Amniotic stem cell (primary cell): ENCODE measurements around the gene APOC1.
"Not testable (repeated sequence)": the region's sequence is repeated elsewhere in the genome, so short reads cannot be mapped to it uniquely, and the experiment has no call there.

Experiments used
- DNase-seq: peaks from one replicate; lab custom pipeline; 2025; lab: John Stamatoyannopoulos, UW

APOC1 gene

DNA sequence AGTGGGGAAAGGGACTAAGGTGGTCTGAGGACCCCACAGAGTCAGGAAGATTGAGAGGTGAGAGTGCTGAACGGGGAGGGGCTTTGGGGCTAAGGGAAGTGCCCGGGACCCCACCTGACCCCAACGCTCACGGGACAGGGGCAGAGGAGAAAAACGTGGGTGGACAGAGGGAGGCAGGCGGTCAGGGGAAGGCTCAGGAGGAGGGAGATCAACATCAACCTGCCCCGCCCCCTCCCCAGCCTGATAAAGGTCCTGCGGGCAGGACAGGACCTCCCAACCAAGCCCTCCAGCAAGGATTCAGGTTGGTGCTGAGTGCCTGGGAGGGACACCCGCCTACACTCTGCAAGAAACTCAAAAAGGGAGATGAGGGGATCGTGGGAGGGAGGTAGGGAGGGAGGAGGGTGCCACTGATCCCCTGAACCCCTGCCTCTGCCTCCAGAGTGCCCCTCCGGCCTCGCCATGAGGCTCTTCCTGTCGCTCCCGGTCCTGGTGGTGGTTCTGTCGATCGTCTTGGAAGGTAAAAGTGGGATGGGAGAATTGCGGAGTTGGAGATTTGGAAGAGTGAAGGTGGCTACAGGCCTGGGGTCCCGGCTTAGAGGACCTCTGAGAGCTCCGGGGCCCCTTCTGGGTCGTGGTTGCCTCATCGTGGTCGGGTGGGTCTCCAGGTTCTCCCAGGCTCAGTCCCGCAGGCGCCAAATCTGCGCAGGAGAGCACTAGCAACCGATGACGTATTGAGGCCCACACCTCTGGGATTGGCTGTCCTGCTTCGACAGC is at the start of gene APOC1:
APOC1 (plus strand) TSS at position 176 of the 774 bp plus-strand sequence; CDS start at position 460, 284 bp downstream.
- peak; percentile 68 for DNase-seq

DNA sequence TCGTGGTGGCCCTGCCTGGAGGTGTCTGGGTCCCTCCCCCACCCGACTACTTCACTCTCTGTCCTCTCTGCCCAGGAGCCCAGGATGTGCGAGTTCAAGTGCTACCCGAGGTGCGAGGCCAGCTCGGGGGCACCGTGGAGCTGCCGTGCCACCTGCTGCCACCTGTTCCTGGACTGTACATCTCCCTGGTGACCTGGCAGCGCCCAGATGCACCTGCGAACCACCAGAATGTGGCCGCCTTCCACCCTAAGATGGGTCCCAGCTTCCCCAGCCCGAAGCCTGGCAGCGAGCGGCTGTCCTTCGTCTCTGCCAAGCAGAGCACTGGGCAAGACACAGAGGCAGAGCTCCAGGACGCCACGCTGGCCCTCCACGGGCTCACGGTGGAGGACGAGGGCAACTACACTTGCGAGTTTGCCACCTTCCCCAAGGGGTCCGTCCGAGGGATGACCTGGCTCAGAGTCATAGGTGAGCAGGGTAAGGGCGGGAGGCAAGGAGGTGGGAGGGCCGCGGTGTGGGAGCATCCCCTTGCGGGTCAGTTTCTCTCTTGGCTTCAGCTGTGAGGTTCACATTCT is 49.1 kb upstream of the APOC1 start:
- no peak for DNase-seq

DNA sequence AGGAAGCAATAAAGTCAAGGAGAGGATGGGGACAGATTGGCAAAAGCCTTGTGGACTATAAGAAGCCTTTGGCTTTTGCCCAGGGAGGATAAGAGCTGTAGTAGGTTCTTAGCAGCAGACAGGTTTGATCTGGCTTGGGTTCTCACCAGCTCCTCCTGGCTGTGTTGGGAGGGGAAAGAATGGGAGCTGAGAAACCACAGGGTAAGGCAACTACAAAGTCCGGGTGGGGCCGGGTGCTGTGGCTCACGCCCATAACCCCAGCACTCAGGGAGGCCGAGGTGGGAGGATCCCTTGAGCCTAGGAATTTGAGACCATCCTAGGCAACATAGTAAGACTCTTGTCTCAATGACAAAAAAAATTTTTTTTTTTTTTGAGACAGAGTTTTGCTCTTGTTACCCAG is 47.7 kb upstream of the APOC1 start:
- no peak for DNase-seq

DNA sequence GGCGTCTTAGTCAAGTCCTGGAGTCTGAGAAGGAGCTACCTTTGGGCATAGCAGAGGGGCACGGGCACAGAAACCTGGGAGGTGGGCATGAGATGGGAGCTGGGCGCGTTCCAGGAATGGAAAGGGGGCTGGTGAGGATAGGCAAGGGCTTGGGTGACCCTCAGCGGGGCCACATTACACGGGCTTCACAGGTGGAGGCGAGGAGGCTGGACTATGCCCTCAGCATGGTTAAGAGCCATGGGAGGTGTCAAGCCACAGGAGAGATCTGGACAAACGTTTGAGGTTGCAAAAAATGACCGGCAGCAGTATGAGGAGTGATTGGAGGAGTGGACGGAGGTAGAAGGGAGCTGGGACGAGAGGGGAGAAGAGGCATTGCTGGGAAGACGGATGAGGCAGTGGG is 46.8 kb upstream of the APOC1 start:
- no peak for DNase-seq

DNA sequence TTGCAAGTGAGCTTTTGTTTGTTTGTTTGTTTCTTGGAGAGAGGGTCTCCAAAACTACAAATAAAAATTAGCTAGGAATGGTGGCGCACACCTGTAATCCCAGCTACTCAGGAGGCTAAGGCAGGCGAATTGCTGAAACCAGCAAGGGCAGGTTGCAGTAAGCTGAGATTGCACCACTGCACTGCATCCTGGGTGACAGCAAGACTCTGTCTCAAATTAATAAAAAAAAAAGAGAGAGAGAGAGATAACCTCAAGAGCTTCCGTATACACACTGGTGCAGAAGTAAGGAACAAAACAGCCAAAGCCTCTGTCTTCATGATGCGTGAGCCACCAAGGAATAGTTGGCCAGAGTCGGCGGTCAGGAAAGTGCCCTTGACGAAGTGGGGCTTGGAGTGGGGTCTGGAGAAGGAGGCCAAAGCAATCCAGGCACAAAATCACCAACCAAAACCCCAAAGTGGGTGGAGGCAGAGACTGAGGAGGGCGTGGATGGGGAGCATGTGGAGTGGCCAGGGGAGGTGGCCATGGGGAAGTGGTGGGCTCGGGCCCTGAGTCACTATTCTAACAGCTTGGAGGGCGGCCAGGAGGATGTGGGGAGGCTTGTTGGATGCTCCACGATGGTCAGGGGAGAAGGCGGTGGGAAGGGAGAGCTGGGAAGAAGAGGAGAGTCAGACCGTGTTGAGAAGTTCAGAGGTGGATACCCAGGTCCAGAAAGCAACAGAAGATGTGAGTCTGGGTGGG is 44.5 kb upstream of the APOC1 start:
- no peak for DNase-seq

DNA sequence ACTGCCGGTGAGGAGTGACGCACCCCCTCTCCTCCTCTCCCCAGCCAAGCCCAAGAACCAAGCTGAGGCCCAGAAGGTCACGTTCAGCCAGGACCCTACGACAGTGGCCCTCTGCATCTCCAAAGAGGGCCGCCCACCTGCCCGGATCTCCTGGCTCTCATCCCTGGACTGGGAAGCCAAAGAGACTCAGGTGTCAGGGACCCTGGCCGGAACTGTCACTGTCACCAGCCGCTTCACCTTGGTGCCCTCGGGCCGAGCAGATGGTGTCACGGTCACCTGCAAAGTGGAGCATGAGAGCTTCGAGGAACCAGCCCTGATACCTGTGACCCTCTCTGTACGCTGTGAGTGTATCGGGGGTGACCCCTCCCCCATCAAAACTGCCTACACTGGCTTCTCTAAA is 42.6 kb upstream of the APOC1 start:
- DNase-seq = no peak

DNA sequence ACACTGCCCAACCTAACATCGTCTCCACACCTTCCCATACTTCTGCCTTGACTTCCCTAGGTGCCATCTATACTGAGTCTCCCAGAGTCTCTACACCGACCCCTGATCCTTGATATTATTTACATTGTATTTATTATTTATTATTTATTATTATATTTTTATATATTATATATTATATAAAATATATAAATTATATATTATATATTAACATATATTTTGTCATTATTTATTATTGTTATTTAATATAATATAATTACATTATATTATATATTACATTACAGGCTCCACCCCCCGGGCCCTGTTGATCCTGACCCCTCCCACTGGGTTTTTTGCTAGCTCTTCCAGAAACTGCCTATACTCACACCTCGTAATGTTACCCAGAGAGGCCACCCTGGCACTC is 41.7 kb upstream of the APOC1 start:
- no peak for DNase-seq

DNA sequence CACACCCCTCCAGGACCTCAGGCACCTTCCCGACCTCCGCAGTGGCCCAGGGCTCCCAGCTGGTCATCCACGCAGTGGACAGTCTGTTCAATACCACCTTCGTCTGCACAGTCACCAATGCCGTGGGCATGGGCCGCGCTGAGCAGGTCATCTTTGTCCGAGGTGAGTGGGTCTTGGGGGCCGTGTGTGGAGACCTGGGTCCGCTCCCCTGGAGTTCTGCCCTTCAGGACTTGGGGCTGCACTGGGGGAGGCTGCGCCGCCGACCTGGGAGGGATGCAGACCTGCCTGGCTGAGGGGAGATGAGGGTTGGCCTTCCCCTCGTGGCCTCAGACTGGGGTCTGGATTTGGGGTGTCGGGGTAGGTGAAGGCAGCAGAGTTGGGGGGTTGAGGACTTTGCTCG is 40.1 kb upstream of the APOC1 start:
- no peak for DNase-seq

DNA sequence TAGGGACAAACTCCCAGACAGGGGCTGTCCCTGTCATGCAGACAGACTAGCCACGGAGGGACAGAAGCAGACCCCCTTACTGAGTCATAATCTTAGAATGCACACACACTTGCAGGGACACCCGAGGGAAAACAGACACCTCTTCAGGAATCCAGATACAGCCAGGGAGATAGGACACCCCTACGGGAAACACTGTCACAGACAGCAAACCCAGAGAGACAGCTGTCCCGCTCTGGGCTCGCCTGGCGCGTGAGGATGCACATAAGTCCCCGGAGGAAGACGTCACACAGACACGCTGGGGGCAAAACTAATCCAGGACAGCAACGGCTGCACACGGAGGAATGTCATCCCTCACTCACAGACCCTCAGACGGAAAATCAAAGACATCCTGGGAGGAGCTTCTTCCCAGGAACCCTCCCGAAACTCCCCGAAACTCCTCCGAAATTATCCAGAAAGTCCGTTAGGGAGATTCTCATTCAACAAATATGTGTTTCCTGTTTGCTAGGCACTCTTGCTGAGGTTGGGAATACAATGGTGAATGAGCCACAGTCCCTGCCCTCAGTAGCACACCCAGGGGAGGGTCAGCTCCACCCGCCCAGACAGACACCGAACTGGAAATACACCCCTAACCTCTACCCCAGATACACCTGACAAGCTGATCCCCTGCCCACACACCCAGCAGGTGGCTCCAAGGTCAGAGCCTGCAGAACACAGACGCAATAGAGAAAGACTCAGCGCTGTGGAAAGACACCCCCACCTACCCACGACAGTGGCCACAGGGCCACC is 38.5 kb upstream of the APOC1 start:
- no peak for DNase-seq

DNA sequence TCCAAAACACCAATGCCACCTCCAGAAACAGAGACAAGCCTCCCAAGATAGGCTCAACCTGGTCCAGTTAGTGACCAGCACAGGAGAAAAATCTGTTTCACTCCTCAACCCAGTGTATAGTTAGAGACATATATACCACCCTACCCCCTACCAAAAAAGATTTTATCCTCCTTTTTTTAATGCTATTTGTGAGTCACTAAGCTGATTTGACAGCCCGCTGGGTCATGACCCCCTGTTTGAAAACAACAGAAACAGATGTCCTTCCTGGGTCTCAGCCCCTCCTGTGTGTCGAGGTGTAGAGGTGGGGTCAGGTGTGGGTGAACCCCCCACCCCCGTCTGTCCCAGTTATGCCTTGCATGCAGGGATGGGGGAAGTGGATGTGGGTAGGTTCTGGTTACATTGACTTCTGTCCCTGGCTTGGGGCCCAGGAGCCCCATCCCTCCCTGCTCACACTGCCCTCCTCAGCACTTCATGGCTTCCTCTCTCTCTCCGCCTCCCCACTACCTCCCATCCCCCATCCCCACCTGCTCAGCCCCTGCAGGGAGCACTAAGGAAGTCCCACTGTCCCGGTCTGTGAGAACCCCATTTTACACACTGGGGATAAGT is 37.4 kb upstream of the APOC1 start:
- no peak for DNase-seq

DNA sequence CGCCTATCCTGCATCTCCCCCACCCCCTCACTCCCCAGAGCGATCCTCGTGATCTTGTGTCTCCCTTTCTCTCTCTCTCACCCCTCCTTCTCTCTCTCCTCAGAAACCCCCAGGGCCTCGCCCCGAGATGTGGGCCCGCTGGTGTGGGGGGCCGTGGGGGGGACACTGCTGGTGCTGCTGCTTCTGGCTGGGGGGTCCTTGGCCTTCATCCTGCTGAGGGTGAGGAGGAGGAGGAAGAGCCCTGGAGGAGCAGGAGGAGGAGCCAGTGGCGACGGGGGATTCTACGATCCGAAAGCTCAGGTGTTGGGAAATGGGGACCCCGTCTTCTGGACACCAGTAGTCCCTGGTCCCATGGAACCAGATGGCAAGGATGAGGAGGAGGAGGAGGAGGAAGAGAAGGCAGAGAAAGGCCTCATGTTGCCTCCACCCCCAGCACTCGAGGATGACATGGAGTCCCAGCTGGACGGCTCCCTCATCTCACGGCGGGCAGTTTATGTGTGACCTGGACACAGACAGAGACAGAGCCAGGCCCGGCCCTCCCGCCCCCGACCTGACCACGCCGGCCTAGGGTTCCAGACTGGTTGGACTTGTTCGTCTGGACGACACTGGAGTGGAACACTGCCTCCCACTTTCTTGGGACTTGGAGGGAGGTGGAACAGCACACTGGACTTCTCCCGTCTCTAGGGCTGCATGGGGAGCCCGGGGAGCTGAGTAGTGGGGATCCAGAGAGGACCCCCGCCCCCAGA is 36.1 kb upstream of the APOC1 start:
- DNase-seq = no peak

DNA sequence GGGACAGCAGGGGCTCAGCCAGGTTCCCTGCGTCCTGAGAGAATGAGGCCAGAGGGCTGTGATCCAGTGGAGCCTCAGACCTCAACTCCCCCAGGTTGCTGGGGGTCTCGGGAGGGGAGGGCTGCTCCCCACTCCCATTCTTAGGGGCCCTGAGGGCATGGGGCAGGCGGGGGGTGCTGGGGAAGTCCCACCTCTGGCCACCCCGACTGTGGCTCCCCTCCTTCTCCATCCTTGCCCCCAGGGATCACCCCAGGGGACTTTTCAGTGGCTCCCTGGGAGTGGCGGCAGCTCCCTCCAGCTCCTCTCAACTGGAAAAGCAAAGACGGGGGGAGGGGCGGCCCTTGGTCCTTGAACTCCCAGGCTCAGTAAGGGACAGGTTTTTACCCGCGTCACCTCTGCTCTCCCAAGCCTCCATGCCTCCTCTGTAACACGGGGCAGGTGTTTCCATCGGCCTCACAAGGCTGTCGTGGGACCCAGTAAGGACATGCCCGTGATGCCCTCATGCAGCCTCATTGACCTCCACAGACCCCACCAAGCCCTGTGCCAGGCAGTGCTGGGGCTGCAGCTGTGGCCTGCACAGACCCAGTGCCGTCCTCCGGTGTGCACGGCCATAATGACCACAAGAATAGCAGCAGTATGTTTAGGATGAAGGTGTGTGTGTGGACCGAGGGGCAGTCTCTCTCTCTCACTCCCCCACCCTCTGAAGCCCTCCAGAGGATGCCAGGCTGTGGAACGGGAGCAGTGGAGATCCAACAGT is 34.9 kb upstream of the APOC1 start:
- no peak for DNase-seq

DNA sequence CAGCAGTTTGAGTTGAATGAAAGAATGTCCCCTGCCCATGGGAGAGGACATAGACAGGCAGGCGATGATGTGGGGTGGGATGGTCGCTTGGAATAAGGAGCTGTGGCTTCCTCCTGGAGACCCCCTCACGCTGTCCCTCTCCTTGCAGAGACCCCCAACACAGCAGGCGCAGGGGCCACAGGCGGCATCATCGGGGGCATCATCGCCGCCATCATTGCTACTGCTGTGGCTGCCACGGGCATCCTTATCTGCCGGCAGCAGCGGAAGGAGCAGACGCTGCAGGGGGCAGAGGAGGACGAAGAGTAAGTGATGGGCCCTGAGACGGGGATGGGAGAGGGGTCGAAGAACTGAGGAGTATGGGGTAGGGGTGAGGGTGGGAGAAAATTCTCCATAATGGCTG is 32.3 kb upstream of the APOC1 start:
- DNase-seq = no peak

DNA sequence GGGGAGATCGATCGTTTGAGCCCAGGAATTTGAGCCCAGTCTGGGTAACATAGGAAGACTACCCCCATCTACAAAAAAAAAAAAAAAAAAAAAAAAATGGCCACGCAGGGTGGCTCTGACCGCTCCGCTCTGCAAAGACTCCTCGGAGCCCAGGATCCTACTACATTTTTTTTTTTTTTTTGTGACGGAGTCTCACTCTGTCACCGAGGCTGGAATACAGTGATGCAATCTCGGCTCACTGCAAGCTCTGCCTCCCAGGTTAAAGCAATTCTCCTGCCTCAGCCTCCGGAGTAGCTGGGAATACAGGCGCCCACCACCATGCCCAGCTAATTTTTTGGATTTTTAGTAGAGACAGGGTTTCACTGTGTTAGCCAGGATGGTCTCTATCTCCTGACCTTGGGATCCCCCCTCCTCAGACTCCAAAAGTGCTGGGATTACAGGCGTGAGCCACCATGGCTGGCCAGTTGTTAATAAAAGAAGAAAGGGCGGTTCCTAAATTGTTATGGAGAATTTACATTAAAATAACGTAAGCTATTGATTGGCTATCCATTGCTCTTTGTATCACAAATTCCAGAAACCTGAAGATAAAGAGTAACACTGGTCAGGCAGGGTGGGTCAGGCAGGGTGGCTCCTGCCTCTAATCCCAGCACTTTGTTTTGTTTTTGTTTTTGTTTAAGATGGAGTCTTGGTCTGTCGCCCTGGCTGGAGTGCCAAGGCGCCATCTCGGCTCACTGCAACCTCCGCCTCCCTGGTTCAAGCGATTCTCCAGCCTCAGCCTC is 31.6 kb upstream of the APOC1 start:
- DNase-seq = not testable (repeated sequence)

DNA sequence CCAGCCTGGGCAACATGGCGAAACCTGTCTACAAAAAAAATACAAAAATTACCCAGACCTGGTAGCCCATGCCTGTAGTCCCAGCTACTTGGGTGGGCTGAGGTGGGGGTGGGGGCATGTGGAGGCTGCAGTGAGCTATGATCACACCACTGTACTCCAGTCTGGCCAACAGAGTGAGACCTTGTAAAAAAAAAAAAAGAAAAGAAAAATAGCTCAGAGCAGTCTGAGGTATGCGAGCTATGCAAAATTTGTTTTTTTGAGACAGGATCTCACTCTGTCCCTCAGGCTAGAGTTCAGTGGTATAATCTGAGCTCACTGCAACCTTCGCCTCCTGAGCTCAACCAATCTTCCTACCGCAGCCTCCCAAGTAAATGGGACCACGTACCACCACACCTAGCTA is 30.5 kb upstream of the APOC1 start:
- DNase-seq = no peak

DNA sequence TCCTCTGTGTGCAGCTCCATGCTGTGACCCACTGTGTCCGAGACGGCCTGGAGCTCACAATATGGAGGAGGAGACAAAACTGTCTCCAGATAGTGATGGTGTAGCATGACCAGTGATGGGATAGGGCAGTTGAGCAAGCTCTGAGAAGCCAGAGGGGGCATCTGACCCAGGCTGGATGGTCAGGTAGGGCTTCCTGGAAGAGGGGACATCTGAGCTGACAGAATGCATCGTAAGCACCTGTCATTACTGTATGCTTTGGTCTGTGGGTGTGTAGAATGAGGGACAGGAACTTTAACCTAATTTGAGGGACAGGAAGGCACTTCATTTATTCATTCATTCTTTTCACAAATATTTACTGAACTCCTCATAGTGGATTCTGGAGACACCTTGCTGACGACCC is 29.8 kb upstream of the APOC1 start:
- no peak for DNase-seq

DNA sequence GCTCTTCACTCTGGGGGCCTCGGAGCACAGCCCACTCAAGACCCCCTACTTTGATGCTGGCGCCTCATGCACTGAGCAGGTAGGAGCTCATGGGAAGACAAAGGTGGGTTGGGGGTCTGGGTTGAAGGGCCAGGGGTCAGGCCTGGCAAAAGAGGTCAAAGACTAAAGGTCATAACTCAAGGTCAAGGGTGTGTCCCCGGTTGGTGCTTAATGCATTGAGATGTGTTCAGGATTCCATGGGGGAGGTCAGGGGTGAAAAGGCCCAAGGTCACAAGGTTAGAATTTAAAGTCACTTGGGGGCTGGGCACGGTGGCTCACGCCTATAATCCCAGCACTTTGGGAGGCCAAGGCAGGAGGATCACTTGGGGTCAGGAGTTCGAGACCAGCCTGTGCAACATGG is 28.3 kb upstream of the APOC1 start:
- DNase-seq = no peak

DNA sequence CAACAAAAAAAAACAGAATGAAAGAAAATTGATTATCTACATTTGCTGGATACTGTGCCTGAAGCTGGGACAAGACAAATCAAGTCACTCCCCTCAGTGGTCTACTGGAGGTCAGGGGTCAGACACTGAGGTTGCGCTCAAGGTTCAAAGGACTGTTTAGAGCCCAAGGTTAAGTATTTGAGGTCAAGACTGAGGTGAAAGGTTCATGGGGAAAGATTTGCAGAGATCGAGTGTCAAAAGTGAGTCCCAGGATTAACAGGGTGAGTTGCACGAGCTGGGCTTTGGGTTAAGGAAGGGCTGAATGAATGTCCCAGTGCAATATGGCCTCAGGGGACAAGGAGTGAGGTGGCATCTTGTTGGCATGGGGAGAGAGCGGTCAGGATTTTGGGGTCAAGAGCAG is 26.8 kb upstream of the APOC1 start:
- DNase-seq = no peak

DNA sequence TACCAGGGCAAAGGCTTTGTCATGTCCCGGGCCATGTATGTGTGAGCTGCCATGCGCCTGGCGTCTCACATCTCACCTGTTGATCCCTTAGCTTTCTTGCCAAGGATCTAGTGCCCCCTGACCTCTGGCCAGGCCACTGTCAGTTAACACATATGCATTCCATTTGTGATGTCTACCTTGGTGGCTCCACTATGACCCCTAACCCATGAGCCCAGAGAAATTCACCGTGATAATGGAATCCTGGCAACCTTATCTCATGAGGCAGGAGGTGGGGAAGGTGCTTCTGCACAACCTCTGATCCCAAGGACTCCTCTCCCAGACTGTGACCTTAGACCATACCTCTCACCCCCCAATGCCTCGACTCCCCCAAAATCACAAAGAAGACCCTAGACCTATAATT is 26.1 kb upstream of the APOC1 start:
- DNase-seq = not testable (repeated sequence)
